ENCODE results near the gene ELF4. TPM values are rescaled to one million over a fixed set of nuclear protein-coding genes. Genes with fewer than 3 reads are reported as not detected.

ELF4 gene
- total RNA-seq, 4 donors from 2014 or later, result 20.1 to 56.1 (median 44.2) TPM

DNA sequence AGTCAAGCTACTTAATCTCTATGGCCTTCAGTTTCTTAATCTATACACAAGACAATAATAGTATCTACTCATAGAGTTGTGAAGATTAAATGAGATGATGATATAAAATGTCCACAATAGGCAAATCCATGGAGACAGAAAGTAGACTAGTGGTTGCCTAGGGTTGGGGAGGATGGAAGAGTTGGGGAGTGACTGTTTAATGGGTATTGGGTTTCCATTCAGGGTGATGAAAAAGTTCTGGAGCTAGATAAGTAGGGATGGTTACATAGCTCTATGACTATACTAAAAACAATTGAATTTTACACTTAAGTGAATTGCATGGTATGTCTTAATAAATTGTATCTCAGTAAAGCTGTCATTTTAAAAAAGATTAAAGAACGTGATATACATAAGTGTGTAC, 92.2 kb downstream of the ELF4 start:
- H3K36me3 ChIP-seq, result no peaks in the 10 kb centered on the region
- WGBS, 2 donors (ENCODE audit: low coverage in 1 of 2), result 63 to 83% methylated on average over 1 of the region's 1 CpG
- in situ Hi-C loops (cut with MboI; ENCODE audit: low pct_ligation_motif_present in 1 of 4, low pct_unique_long_range_greater_than_20kb in 1 of 4, low sequenced_read_pairs in 3 of 4), result no loop called here

DNA sequence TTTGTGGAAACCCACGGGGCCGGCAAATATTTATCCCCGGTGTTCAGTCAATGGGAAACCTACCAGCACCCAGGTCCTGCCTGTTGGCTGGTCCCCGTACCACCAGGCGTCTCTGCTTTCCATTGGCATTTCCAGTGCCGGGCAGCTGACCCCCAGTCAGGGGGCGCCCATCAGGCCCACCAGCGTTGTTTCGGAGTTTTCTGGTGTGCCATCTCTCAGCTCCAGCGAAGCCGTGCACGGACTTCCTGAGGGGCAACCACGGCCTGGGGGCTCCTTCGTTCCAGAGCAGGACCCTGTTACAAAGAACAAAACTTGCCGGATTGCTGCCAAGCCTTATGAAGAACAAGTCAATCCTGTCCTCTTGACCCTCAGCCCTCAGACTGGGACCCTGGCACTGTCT, 95.1 kb downstream of the ELF4 start:
- intact Hi-C loops (cut with DNase I; ENCODE audit: low total_unique reads), result no loop called here
- Histone ChIP-seq H3K27me3 (no peaks in the 10 kb centered on the region), H3K4me1 (no peaks in the 10 kb centered on the region), H3K9me3 (no peaks in the 10 kb centered on the region), H3K36me3 (no peaks in the 10 kb centered on the region), H3K4me3 (no peak overlapping the region), H3K27ac (no peak overlapping the region)
- no peak for TF ChIP-seq POLR2AphosphoS5 (IDR thresholded peaks at IDR 0.05)
- no peak for TF ChIP-seq POLR2A (IDR thresholded peaks at IDR 0.05)
- TF ChIP-seq, protein P1, sequence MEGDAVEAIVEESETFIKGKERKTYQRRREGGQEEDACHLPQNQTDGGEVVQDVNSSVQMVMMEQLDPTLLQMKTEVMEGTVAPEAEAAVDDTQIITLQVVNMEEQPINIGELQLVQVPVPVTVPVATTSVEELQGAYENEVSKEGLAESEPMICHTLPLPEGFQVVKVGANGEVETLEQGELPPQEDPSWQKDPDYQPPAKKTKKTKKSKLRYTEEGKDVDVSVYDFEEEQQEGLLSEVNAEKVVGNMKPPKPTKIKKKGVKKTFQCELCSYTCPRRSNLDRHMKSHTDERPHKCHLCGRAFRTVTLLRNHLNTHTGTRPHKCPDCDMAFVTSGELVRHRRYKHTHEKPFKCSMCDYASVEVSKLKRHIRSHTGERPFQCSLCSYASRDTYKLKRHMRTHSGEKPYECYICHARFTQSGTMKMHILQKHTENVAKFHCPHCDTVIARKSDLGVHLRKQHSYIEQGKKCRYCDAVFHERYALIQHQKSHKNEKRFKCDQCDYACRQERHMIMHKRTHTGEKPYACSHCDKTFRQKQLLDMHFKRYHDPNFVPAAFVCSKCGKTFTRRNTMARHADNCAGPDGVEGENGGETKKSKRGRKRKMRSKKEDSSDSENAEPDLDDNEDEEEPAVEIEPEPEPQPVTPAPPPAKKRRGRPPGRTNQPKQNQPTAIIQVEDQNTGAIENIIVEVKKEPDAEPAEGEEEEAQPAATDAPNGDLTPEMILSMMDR (IDR thresholded peaks at IDR 0.05), result no peak
- TF ChIP-seq EP300 (IDR thresholded peaks at IDR 0.05; ENCODE audit: low read depth), result no peak
- in situ Hi-C loops (cut with MboI; ENCODE audit: low pct_ligation_motif_present in 1 of 4, low pct_unique_long_range_greater_than_20kb in 1 of 4, low sequenced_read_pairs in 3 of 4), result no loop called here
- DNase-seq, result no peak
- WGBS, 2 donors (ENCODE audit: low coverage in 1 of 2), result 91% methylated on average over 14 of the region's 15 CpGs; no CpG with 5 or more reads in 1 of the 2 donors

More for the DNA sequence above, 92.2 kb downstream of the ELF4 start:
- H3K27me3 ChIP-seq, result no peaks in the 10 kb centered on the region
- no peak for DNase-seq
- TF ChIP-seq EP300 (IDR thresholded peaks at IDR 0.05; ENCODE audit: low read depth) (no peak), POLR2AphosphoS5 (IDR thresholded peaks at IDR 0.05) (no peak)
- TF ChIP-seq, protein P1 (IDR thresholded peaks at IDR 0.05), result no peak
- no peaks in the 10 kb centered on the region for H3K9me3 ChIP-seq
- intact Hi-C loops (cut with DNase I; ENCODE audit: low total_unique reads), result no loop called here
- no peak overlapping the region for H3K4me3 ChIP-seq
- no peak overlapping the region for H3K27ac ChIP-seq
- no peaks in the 10 kb centered on the region for H3K4me1 ChIP-seq

Other genes with a start within 250 kb of the ELF4 start
- gene UTP14A, start 204.3 kb downstream of the ELF4 start, total RNA-seq, result 10 to 100 TPM in 2 of 4 donors, 1 to 10 TPM in 2; 7.2 to 14.7 (median 11.4) TPM
- gene BCORL1, start 127.9 kb downstream of the ELF4 start, total RNA-seq, result 10 to 100 TPM in 1 of 4 donors, 1 to 10 TPM in 3; 5.6 to 11.6 (median 8.0) TPM
- 10 to 100 TPM in 3 of 4 donors, 1 to 10 TPM in 1; 5.6 to 39.5 (median 28.1) TPM for gene AIFM1, start 55.3 kb upstream of the ELF4 start, total RNA-seq
- gene RAB33A, start 61.5 kb upstream of the ELF4 start, total RNA-seq, result 1 to 10 TPM in 1 of 4 donors, under 1 TPM in 2, not detected in 1; 0.79 to 6.2 (median 0.82) TPM
- gene ZNF280C, start 158.4 kb upstream of the ELF4 start, total RNA-seq, result 1 to 10 TPM; 2.3 to 4.2 (median 3.2) TPM
- gene SLC25A14, start 229.4 kb upstream of the ELF4 start, total RNA-seq, result 10 to 100 TPM in 2 of 4 donors, 1 to 10 TPM in 2; 2.8 to 10.5 (median 7.2) TPM

Measured in transverse colon (tissue), 4 donors.